Skin epidermis (tissue), 12 donors: Measurements from ENCODE around the gene FANCF.

ENCODE experiments used
- H3K27ac ChIP-seq, 21 experiments: fragments of 200-600 bp; sonication (generic) in 11 of 21; one replicate each; pipeline ENCODE4 v1.5.0; 2020; ENCODE audit warnings: mild to moderate bottlenecking in 3 of 21, inconsistent platforms in 2 of 21, moderate library complexity in 2 of 21
- H3K4me3 ChIP-seq, 7 experiments: fragments of 200-600 bp; sonication (generic) in 2 of 7; one replicate each; pipeline ENCODE4 v1.5.0; 2020; ENCODE audit warnings: inconsistent platforms in 2 of 7, mild to moderate bottlenecking in 2 of 7, moderate library complexity in 1 of 7

The FANCF gene

GRCh38 chr11:22627421-22627820 lies 1.8 kb upstream of the FANCF start:
- no peak overlapping the region for H3K4me3 ChIP-seq
- H3K27ac ChIP-seq = no peak overlapping the region

GRCh38 chr11:22626573-22627239 lies 1.1 kb upstream of the FANCF start:
- peak overlapping the region in 3 of 21 experiments; percentile 92 to 94 (median 93) for H3K27ac ChIP-seq
- peak overlapping the region in 1 of 7 experiments; percentile 65 for H3K4me3 ChIP-seq

- peak overlapping the region; percentile 13 to 94 (median 91) for H3K27ac ChIP-seq
- H3K4me3 ChIP-seq = peak overlapping the region; percentile 65 to 94 (median 69)
These were observed 728 bp downstream of the FANCF start for GRCh38 chr11:22624742-22625447.

- H3K4me3 ChIP-seq = no peak overlapping the region
- H3K27ac ChIP-seq = no peak overlapping the region
These were observed 7.8 kb downstream of the FANCF start for GRCh38 chr11:22617868-22618267.

- Histone ChIP-seq H3K4me3 (no peak overlapping the region), H3K27ac (no peak overlapping the region)
These were observed 21.7 kb downstream of the FANCF start for GRCh38 chr11:22603933-22604332.

GRCh38 chr11:22602504-22602903 lies 23.1 kb downstream of the FANCF start:
- H3K4me3 ChIP-seq = no peak overlapping the region

GRCh38 chr11:22599458-22599857 lies 26.2 kb downstream of the FANCF start:
- H3K4me3 ChIP-seq = no peak overlapping the region

More at GRCh38 chr11:22602504-22602903, 23.1 kb downstream of the FANCF start:
- H3K27ac ChIP-seq = no peak overlapping the region

GRCh38 chr11:22597062-22597461 lies 28.6 kb downstream of the FANCF start:
- H3K4me3 ChIP-seq = no peak overlapping the region
- H3K27ac ChIP-seq = no peak overlapping the region

More at GRCh38 chr11:22599458-22599857, 26.2 kb downstream of the FANCF start:
- no peak overlapping the region for H3K27ac ChIP-seq

GRCh38 chr11:22584976-22585375 lies 40.6 kb downstream of the FANCF start:
- Histone ChIP-seq H3K4me3 (no peak overlapping the region), H3K27ac (no peak overlapping the region)

- no peak overlapping the region for H3K27ac ChIP-seq
- H3K4me3 ChIP-seq = no peak overlapping the region
These were observed 41.6 kb downstream of the FANCF start for GRCh38 chr11:22583963-22584492.

GRCh38 chr11:22582151-22582410 lies 43.5 kb downstream of the FANCF start:
- Histone ChIP-seq H3K4me3 (no peak overlapping the region), H3K27ac (no peak overlapping the region)

GRCh38 chr11:22581354-22582150 lies 44.1 kb downstream of the FANCF start:
- no peak overlapping the region for H3K27ac ChIP-seq
- no peak overlapping the region for H3K4me3 ChIP-seq

GRCh38 chr11:22577854-22578253 lies 47.8 kb downstream of the FANCF start:
- H3K4me3 ChIP-seq = no peak overlapping the region
- no peak overlapping the region for H3K27ac ChIP-seq
